Upper lobe of left lung (tissue), 6 donors: Measurements from ENCODE around the gene BRCA2. TPM values are rescaled to one million over a fixed set of nuclear protein-coding genes. Genes with fewer than 3 reads are reported as not detected.

Experiments
- ATAC-seq, 2 donors: fragments of 200-7000 bp; cut with Tn5 transposase; one replicate each; pipeline ENCODE4 v1.9.1; 2022; ENCODE audit warnings: mild to moderate bottlenecking in 2 of 2, moderate library complexity in 2 of 2; ENCODE audit not compliant: low FRiP score in 2 of 2
- DNase-seq, 2 donors: peaks; one replicate each; pipeline ENCODE4 v3.0.0-alpha.2; 2019 to 2020
- H3K27ac ChIP-seq, 4 donors: fragments of 200-600 bp; sonication (generic); one replicate each; pipeline ENCODE4 v1.5.1; 2016 to 2019
- H3K27me3 ChIP-seq, 4 donors: fragments of 200-600 bp; sonication (generic); one replicate each; pipeline ENCODE4 v1.5.1; 2017 to 2019
- H3K36me3 ChIP-seq, 4 donors: fragments of 200-600 bp; sonication (generic); one replicate each; pipeline ENCODE4 v1.5.1; 2016 to 2019
- H3K4me1 ChIP-seq, 4 donors: fragments of 200-600 bp; sonication (generic); one replicate each; pipeline ENCODE4 v1.5.1; 2018 to 2019
- H3K4me3 ChIP-seq, 4 donors: fragments of 200-600 bp; sonication (generic); one replicate each; pipeline ENCODE4 v1.5.1; 2017 to 2019; ENCODE audit warnings: mild to moderate bottlenecking in 2 of 4, moderate library complexity in 1 of 4
- H3K9me3 ChIP-seq, 4 donors: fragments of 200-600 bp; sonication (generic); one replicate each; pipeline ENCODE4 v1.5.1; 2018 to 2019
- EP300 ChIP-seq, 4 donors: sonication (generic); formaldehyde crosslinking; IDR thresholded peaks; one replicate each; pipeline ENCODE4 v1.5.1; 2017; ENCODE audit warnings: antibody characterized with exemption in 4 of 4, control low read depth in 2 of 4
- POLR2A ChIP-seq, 4 donors: fragments of 450-650 bp; IDR thresholded peaks; one replicate each; pipeline ENCODE4 v1.5.1; 2016 to 2017; ENCODE audit warnings: antibody characterized with exemption in 4 of 4, mild to moderate bottlenecking in 2 of 4
- POLR2AphosphoS5 ChIP-seq, 2 donors: sonication (generic); formaldehyde crosslinking; IDR thresholded peaks; one replicate each; pipeline ENCODE4 v1.5.1; 2017; ENCODE audit warnings: antibody characterized with exemption in 2 of 2
- whole genome bisulfite sequencing, 2 donors: methylation state at CpG; one replicate each; pipeline ENCODE4 v1.1.5; 2017 to 2018; 5-methylcytosine and 5-hydroxymethylcytosine counted together
- total RNA-seq, 6 donors: library from RNA; depleted of rRNA in 4 of 6; stranded (reverse); fragments of >200 nt in 4 of 6; gene quantifications; one replicate each; pipeline versions ENCODE4 v1.1.0 to v1.2.1, GENCODE V29; 2016 to 2021
- TF ChIP-seq, protein P1 (sequence below), 6 experiments: fragments of 450-650 bp in 4 of 6; fragments of 200-600 bp in 2 of 6; sonication (generic) in 2 of 6; IDR thresholded peaks; one replicate each; pipeline ENCODE4 v1.5.1; 2016 to 2019; ENCODE audit warnings: antibody characterized with exemption in 6 of 6
- donor health status: DM: no; HTN: no; CAD: no; lungs with moderate emphysema.
- donor health status: DM: no; HTN: yes; CAD: no; lungs with severe emphysema.

Gene BRCA2
- total RNA-seq, 6 donors from 2014 or later: 2.6 to 9.4 (median 3.8) TPM

GRCh38 chr13:32414580-32414979 is 99.3 kb downstream of the BRCA2 start:
- no peak for DNase-seq
- Histone ChIP-seq H3K27me3 (no peaks in the 10 kb centered on the region), H3K9me3 (no peaks in the 10 kb centered on the region), H3K4me1 (peaks cover 4 to 7% (median 5%) of the 10 kb centered on the region in 4 donors), H3K27ac (no peak overlapping the region), H3K4me3 (no peak overlapping the region), H3K36me3 (peaks cover 0 to 1% (median 0%) of the 10 kb centered on the region in 4 donors)
- TF ChIP-seq, protein P1, sequence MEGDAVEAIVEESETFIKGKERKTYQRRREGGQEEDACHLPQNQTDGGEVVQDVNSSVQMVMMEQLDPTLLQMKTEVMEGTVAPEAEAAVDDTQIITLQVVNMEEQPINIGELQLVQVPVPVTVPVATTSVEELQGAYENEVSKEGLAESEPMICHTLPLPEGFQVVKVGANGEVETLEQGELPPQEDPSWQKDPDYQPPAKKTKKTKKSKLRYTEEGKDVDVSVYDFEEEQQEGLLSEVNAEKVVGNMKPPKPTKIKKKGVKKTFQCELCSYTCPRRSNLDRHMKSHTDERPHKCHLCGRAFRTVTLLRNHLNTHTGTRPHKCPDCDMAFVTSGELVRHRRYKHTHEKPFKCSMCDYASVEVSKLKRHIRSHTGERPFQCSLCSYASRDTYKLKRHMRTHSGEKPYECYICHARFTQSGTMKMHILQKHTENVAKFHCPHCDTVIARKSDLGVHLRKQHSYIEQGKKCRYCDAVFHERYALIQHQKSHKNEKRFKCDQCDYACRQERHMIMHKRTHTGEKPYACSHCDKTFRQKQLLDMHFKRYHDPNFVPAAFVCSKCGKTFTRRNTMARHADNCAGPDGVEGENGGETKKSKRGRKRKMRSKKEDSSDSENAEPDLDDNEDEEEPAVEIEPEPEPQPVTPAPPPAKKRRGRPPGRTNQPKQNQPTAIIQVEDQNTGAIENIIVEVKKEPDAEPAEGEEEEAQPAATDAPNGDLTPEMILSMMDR (IDR thresholded peaks at IDR 0.05): no peak
- TF ChIP-seq POLR2AphosphoS5 (IDR thresholded peaks at IDR 0.05) (no peak), POLR2A (IDR thresholded peaks at IDR 0.05) (no peak), EP300 (IDR thresholded peaks at IDR 0.05) (no peak)
- WGBS, 2 donors: 72 to 75% methylated on average over 2 of the region's 2 CpGs
- no peak for ATAC-seq

- H3K9me3 ChIP-seq: peaks cover 0 to 4% (median 0%) of the 10 kb centered on the region in 4 donors
- peak in 1 of 2 donors; percentile 35 for ATAC-seq
These were observed 99.7 kb downstream of the BRCA2 start for GRCh38 chr13:32415019-32415418.

DNA sequence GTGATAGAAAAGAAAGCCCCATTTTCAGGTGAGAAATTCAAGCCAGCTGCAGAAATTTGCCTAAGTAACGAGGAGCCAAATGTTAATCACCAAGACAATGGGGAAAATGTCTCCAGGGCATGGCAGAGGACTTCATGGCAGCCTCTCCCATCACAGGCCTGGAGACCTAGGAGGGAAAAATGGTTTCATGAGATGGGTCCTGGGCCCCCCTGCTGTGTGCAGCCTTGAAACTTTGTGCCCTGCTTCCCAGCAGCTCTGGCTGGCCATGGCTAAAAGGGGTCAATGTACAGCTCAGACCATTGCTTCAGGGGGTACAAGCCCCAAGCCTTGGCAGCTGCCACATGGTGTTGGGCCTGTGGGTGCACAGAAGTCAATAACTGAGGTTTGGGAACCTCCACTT is 102.7 kb downstream of the BRCA2 start:
- H3K4me1 ChIP-seq: no peaks in the 10 kb centered on the region
- DNase-seq (no peak), ATAC-seq (no peak)
- H3K4me3 ChIP-seq: no peak overlapping the region
- H3K36me3 ChIP-seq: peaks cover 0 to 9% (median 1%) of the 10 kb centered on the region in 4 donors
- peaks cover 0 to 6% (median 0%) of the 10 kb centered on the region in 4 donors for H3K9me3 ChIP-seq
- no peak for TF ChIP-seq EP300 (IDR thresholded peaks at IDR 0.05)
- no peak for TF ChIP-seq POLR2A (IDR thresholded peaks at IDR 0.05)
- TF ChIP-seq POLR2AphosphoS5 (IDR thresholded peaks at IDR 0.05): no peak
- TF ChIP-seq, protein P1 (IDR thresholded peaks at IDR 0.05): no peak
- no peak overlapping the region for H3K27ac ChIP-seq
- 95 to 100% methylated on average over 1 of the region's 1 CpG for WGBS, 2 donors
- no peaks in the 10 kb centered on the region for H3K27me3 ChIP-seq

More at GRCh38 chr13:32415019-32415418, 99.7 kb downstream of the BRCA2 start:
- peaks cover 0 to 6% (median 1%) of the 10 kb centered on the region in 4 donors for H3K36me3 ChIP-seq
- H3K4me1 ChIP-seq: peaks cover under 1 to 3% (median under 1%) of the 10 kb centered on the region in 4 donors
- no peak for DNase-seq
- H3K27ac ChIP-seq: no peak overlapping the region
- TF ChIP-seq, protein P1 (IDR thresholded peaks at IDR 0.05): peak in 4 of 6 experiments; percentile 22 to 32 (median 26)
- TF ChIP-seq EP300 (IDR thresholded peaks at IDR 0.05) (no peak), POLR2AphosphoS5 (IDR thresholded peaks at IDR 0.05) (no peak)
- H3K4me3 ChIP-seq: no peak overlapping the region
- H3K27me3 ChIP-seq: no peaks in the 10 kb centered on the region

DNA sequence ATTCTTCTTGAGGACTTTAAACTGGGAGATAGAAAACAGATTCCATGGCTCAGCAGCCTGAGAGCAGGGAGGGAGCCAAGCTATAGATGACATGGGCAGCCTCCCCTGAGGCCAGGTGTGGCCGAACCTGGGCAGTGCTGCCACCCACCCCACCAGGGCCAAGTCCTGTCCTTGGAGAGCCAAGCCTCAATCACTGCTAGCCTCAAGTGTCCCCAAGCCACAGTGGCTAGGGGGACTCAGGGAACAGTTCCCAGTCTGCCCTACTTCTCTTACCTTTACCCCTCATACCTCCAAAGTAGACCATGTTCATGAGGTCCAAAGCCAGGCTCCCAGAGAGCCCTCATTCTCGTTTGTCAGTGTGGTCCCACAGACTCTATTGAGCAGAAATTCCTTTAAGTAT is 104.6 kb downstream of the BRCA2 start:
- no peaks in the 10 kb centered on the region for H3K27me3 ChIP-seq
- no peak overlapping the region for H3K4me3 ChIP-seq
- peaks cover 0 to 6% (median 0%) of the 10 kb centered on the region in 4 donors for H3K9me3 ChIP-seq
- ATAC-seq: peak in 1 of 2 donors; percentile 63
- 86 to 95% methylated on average over 1 to 2 of the region's 2 CpGs for WGBS, 2 donors
- no peak for TF ChIP-seq POLR2AphosphoS5 (IDR thresholded peaks at IDR 0.05)
- no peak for TF ChIP-seq EP300 (IDR thresholded peaks at IDR 0.05)
- TF ChIP-seq POLR2A (IDR thresholded peaks at IDR 0.05): no peak
- TF ChIP-seq, protein P1 (IDR thresholded peaks at IDR 0.05): no peak
- DNase-seq: no peak
- peaks cover 0 to 9% (median 1%) of the 10 kb centered on the region in 4 donors for H3K36me3 ChIP-seq
- H3K27ac ChIP-seq: no peak overlapping the region
- peaks cover 0 to 2% (median 0%) of the 10 kb centered on the region in 4 donors for H3K4me1 ChIP-seq

GRCh38 chr13:32423592-32423991 is 108.3 kb downstream of the BRCA2 start:
- 63 to 75% methylated on average over 3 of the region's 3 CpGs for WGBS, 2 donors
- TF ChIP-seq, protein P1 (IDR thresholded peaks at IDR 0.05): no peak
- TF ChIP-seq POLR2A (IDR thresholded peaks at IDR 0.05): no peak
- no peak for TF ChIP-seq EP300 (IDR thresholded peaks at IDR 0.05)
- TF ChIP-seq POLR2AphosphoS5 (IDR thresholded peaks at IDR 0.05): no peak

More at GRCh38 chr13:32423592-32423991, 108.3 kb downstream of the BRCA2 start:
- Histone ChIP-seq H3K36me3 (peaks cover 0 to 9% (median 1%) of the 10 kb centered on the region in 4 donors), H3K27me3 (no peaks in the 10 kb centered on the region), H3K4me3 (no peak overlapping the region), H3K9me3 (peaks cover 0 to 6% (median 0%) of the 10 kb centered on the region in 4 donors), H3K4me1 (peaks cover 12 to 26% (median 17%) of the 10 kb centered on the region in 4 donors), H3K27ac (no peak overlapping the region)
- DNase-seq: no peak
- ATAC-seq: no peak
